Fibroblast of peridontal ligament (primary cell): ENCODE measurements around the gene PLA2G2D.
A peak's percentile ranks its signal among the peaks of the same experiment; 100 is the strongest.

Source experiments
- DNase-seq: peaks from one replicate; pipeline ENCODE4 v3.0.0-alpha.2; 2010; ENCODE audit errors: extremely low read depth

PLA2G2D gene

DNA sequence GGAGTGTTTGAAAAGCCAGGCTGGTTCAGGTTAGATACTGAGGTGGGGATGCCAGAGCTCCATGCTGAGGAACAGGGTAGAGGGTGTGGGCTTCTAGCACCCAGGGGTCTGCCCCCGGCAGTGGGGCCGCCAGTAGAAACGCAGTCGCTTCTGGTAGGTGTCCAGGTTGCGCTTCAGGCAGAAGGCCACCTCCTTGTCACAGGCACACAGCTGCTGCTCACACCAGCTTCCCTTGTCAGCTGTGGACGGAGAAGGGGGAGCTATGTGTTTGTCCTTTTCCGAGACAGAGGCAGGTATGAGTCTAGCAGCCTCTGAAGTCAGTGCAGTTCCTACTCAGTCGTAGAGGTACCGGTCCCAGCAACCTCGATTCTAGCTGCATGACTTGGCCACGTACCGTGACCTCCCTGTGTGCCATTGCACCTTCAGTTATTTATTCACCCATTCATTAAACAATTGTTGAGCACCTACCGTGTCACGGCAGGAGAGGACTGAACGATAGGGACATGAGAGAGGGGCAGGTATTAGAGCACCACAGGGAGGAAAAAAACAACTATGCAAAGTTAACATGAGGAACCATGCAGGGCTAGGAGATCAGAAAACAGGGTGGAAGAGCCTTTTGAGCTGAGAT is 5.2 kb downstream of the PLA2G2D start:
- no peak for DNase-seq

- no peak for DNase-seq
Measured at GRCh38 chr1:20112279-20113000, 6.9 kb downstream of the PLA2G2D start.

DNA sequence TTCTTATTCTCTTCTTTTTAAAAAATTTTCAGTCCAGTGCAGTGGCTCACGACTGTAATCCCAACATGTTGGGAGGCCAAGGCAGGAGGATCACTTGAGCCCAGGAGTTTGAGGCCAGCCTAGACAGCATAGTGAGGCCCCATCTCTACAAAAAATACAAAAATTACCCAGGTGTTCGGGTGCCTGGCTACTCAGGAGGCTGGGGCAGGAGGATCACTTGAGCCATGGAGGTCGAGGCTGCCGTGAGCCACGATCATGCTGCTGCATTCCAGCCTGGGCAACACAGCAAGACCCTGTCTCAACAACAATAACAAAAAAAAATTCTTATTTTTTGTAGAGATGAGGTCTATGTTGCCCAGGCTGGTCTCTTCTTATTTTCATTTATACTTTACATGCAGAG is 7.9 kb downstream of the PLA2G2D start:
- DNase-seq = no peak

GRCh38 chr1:20110679-20111078 is 8.7 kb downstream of the PLA2G2D start:
- peak; percentile 14 for DNase-seq

DNA sequence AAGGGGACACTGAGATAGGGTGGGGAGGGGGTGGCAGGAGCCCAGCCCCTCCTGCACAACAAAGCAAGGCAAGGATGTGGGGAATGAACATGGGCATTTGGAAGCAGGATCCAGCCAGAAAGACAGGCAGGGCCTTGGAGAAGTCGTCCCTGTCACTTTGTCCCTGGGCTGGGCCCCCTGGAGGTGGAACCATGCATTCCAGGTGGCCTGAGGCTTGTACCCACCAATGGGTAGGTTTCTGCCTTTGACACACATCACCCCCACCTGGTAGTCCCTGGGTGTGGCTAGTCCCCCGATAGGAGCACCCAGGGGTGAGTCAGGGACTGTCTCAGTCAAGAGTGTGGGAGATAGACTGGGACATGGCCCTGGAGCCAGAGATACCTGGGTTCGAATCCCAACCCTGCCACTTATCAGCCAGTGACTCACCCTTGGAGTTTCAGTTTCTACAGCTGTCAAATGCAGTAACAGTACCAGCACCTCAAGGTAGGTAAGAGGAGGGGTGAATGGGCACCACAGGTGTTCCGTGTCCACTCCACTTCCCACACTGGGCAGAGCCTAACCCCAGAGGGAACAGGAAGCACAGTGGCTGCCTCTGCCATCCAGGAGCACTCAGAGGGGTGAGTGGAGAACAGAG is 10.0 kb downstream of the PLA2G2D start:
- no peak for DNase-seq

DNA sequence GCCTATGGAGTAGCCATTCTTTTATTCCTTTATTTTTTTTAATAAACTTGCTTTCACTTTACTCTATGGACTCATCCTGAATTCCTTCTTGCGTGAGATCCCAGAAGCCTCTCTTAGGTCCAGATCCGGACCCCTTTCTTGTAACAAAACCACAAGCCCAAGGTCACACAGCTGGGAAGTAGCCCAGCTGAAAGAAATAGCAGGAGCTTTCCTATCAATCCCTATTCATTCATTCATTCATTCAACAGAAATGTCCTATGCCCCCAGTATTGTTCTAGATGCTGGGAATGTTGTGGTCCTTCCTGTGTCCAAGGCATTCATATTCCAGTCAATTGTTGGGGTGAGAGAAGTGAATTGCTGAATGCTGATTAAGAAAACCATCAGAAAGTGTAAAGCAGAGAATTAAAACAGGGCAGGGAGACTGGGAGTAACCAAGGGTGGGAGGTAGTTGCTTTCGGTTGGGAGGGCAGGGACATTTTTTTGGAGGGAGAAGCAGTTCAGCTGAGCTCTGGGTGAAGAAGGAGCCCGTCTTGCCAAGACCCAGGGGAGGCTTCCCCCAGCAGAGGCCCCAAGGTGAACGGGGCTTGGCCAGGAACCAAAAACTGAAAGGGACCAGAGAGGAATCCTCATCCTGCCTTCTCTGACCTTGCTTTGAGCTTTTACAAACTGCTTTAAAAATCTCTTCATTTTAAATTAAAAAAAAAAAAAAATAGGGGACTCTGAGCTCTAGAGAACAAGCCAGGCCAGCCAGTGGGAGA is 10.8 kb downstream of the PLA2G2D start:
- DNase-seq = no peak

GRCh38 chr1:20107796-20108195 is 11.5 kb downstream of the PLA2G2D start:
- DNase-seq = no peak

DNA sequence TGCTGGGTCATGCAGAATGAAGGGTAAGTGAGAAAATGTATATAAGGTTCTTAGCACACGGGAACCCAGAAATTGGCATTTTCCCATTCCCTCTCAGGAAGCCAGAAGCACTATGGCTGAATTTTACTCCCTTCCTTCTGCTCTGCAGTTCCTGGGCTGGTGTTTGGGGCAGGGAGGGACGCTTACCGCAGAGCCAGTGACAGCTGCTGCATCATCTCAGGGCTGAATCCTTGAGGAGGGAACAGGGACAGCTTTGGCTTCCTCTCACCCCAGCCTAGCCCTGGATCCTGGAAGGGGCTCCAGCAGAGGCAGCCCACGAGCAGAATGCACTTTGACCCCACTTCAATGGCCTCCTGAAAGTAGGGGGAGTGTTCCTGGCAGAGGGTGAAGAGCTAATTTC is 12.0 kb downstream of the PLA2G2D start:
- no peak for DNase-seq

DNA sequence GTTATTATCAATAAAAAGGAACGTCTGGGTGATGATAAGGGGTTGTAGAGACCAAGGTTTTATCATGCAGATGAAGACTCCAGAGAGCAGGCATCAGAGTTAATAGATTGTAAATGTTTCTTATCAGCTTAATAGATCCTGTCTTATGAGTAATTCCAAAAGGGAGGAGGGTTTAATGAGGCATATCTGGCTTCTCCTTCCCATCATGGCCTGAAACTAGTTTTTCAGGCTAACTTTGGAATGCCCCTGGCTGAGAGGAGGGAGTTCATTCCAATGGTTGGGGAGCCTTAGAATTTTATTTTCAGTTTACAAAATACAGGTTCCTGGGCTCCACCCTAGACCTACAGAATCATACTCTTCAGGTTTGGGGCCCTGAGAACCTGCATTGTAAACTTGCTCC is 13.5 kb downstream of the PLA2G2D start:
- no peak for DNase-seq

DNA sequence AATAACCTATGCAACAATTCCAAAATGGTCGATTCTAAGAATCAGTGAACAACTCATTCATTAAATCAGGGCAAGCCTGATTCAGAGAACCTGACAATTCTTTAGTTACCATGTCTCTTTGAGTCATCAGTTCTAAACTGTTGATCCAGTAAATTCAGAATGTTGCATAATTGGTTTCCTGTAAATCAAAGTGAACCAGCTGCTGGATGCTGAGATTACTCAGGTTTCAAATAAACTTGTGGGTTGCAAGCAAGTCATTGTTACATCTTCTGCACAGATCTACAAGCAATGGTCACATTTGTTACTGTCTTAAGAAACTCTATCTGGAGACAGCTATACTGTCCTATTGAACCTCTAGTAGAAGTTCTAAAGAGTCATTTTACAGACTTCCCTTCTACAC is 16.5 kb downstream of the PLA2G2D start:
- peak; percentile 88 for DNase-seq

GRCh38 chr1:20100632-20101355 is 18.5 kb downstream of the PLA2G2D start:
- peak; percentile 62 for DNase-seq

GRCh38 chr1:20099533-20099932 is 19.8 kb downstream of the PLA2G2D start:
- no peak for DNase-seq

- DNase-seq = no peak
Measured at GRCh38 chr1:20096840-20097447, 22.4 kb downstream of the PLA2G2D start.

DNA sequence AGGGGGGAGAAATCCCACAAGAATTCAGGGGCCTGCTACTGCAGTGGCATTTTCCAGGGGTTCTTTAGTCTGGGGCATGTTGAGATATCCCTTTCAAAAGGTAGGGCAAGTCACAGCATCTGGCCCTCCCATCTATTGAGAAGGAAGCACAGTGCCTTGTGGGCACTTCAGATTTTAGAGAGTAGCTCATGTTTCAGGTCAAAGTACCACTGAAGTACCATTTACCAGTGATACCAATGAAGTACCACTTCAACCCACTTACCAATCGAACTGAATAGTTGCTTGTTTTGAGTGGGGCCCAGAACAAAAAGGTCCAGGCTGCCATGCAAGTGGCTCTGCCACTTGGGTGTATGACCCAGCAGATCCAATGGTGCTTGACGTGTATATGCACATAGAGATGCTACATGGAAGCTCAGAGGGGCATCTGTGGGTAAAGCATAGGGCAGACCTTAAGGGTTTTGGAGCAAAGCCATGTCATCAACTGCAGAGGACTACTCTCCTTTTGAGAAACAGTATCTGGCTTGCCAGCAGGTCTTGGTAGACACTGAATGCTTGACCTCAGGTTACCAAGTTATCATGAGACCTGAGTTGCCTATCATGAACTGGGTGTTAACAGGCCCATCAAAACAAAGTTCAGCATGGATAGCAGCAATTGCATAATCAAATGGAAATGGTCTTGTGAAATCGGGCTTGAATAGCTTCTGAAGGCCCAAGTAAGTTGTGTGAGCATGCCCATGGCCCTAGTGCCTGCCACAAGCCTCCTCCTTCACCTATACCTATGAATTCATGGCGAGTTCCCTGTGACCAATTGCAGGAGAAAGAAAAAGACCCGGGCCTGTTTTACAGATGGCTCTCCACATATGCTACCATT is 23.5 kb downstream of the PLA2G2D start:
- DNase-seq = no peak

DNA sequence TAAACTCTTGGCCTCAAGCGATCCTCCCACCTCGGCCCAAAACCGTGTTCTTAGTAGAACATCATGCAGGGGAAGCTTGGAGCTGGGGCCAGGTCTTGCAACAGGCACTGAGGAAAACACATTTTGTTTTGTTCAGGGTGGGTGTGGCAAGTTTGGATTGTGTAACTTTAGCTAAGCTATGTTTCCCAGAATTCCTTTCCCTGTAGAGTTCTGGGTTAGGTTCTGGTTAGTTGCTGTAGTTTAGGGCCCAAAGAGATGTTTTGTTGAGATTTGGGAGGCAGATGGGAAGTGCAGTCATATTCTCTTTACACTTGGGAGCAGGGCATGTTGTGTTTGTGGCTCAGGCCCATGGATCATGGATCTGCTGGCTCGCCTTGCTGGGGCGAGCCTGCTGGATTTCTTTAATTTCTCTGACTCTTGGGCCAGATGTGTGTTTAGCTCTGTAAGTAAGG is 25.4 kb downstream of the PLA2G2D start:
- peak; percentile 41 for DNase-seq

GRCh38 chr1:20093303-20093702 is 26.0 kb downstream of the PLA2G2D start:
- no peak for DNase-seq

GRCh38 chr1:20090641-20091040 is 28.7 kb downstream of the PLA2G2D start:
- DNase-seq = no peak

DNA sequence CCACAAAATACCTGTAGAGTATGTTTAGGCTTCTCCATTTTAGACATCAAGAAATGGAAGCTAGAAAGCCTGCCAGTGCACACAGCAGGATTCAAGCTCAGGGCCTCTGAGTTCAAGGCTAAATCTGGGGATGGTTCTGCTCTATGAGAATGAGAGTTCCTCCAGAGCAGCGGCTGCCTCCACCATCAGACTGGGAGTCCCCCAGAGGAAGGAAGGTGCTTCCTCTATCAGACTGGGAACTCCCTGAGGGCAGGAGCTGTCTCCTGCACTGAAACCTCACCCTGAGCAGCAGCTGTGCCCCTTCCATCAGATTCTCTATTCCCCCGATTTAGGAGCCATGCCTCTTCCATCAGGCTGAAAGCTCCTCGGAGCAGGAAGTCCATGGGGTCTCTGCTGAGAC is 29.2 kb downstream of the PLA2G2D start:
- no peak for DNase-seq

DNA sequence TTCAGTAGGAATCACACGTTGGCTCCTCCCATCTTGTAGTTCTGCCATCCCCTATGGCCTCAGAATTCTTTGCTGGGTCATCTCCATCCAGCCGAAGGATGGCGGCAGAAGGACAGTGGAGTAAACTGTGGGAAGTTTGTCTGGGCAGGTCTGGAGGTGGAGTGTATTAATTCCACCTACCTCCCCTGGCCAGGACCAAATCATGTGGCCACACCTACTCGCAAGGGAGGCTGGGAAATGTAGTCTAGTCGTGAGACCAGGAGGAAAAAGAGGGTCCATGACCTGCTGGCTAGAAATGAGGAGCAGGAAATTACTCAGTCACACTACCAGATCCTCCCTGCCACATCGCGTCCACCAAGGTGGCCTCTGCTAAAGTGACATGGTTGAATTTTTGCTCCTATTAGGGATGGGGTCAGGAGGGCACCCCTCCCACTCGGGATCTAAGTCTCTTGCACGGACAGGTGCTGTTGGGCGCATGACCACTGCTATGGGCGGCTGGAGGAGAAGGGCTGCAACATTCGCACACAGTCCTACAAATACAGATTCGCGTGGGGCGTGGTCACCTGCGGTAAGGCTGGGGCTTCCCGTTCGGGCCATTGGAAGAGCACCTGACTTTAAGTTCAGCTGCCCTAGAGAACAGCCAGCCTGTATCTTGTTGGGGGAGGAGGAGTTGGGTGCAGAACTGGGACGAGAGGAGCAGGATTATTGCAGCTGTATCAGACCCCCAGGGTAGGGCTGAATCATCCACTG is 29.8 kb downstream of the PLA2G2D start:
- no peak for DNase-seq

- DNase-seq = no peak
Measured at GRCh38 chr1:20087668-20088067, 31.7 kb downstream of the PLA2G2D start.
